Fibroblast of skin of abdomen (primary cell): ENCODE measurements around the gene NEDD9.

ENCODE experiments used
- DNase-seq: peaks from one replicate; pipeline ENCODE4 v3.0.0-alpha.2; 2013

Gene NEDD9

GRCh38 chr6:11198663-11199603, 33.5 kb downstream of the NEDD9 start:
- no peak for DNase-seq

GRCh38 chr6:11197850-11198249, 34.6 kb downstream of the NEDD9 start:
- no peak for DNase-seq

DNA sequence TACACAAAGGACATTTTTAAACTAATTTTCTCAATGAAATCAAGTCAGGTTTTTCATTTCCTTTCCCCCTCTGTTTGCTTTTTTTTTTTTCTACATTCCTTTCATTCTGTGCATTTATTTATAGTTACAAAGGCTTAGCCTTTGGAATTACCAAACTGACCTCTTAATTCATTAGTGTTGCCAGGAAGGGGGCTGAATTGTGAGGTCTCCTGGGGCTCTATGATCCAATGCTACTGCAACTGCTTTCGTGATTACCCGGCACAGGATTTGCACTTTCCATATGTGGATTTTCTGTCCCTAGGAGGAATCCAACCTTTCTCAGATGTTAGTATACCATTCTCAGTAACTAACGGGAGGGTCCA, 35.3 kb downstream of the NEDD9 start:
- peak; percentile 96 for DNase-seq

DNA sequence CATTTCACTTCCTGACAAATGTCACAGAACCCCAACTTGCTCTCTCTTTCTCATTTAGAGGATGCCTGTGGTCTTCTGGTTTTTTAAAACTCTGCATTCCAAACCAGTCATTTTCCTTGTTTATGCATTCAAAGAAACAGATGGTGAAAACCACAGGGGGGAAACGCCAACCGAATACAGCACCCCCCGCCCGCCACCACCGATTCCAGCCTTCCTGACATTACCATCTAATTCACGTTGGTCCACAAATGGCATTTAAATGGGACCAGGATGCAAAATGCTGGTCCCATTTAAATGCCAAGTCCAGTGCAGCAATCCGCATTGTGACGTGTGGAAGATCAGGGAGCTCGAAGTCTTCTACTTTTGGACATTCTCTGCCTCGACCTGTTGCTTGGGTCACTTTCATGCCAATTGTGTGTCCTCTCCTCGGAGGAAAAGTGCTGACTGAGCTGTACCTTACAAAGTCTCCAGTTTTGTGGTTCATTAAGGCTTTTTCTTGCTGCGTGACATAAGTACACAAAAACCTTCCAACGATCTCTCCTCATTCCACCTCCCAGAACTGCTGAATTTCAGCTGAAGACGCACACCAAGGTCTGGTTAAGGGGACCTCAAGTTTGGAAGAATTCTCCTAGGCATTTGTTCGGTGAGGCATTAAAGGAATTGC, 35.8 kb downstream of the NEDD9 start:
- DNase-seq: peak; percentile 96

- peak; percentile 90 for DNase-seq
Observed at GRCh38 chr6:11194356-11195218, 37.9 kb downstream of the NEDD9 start.

GRCh38 chr6:11193434-11193833, 39.0 kb downstream of the NEDD9 start:
- DNase-seq: no peak

GRCh38 chr6:11192167-11192566, 40.3 kb downstream of the NEDD9 start:
- DNase-seq: no peak

- DNase-seq: no peak
Observed at GRCh38 chr6:11190625-11191245, 41.7 kb downstream of the NEDD9 start.

- DNase-seq: no peak
Observed at GRCh38 chr6:11189865-11190624, 42.4 kb downstream of the NEDD9 start.

DNA sequence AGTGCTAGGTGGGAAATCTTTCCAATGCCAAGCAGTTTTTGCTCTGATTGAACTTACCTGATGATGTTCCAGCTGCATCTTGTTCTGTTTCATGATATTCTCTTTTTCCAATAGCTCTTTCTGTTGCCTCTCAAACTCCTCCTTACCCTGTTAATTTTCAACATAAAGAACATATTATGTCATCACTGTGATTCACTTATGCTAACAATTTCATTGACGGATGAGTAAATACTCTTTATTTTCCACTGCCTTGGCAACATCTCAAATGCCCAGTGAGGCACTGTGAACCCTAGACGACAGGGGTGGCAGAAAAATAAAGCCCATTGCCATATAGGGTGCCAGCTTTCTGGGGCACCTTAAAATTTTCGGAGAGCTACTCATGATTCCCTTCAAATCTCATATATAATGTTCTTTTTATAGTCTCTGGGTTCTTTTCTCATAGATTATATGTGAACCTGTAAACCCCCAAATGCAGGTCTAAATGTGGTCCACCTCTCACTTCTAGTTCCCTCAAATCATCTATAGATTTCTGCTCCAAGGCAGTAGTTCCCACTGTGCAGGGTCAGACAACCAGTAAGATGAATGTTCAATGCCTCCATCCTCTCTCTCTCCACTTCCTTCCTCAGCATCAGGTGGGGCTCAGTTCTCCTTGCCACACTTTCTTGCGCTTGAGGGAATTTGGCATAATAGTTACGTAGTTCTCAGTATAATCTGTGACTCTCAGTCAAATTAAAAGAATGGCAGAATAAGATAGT, 44.1 kb downstream of the NEDD9 start:
- DNase-seq: peak; percentile 22

DNA sequence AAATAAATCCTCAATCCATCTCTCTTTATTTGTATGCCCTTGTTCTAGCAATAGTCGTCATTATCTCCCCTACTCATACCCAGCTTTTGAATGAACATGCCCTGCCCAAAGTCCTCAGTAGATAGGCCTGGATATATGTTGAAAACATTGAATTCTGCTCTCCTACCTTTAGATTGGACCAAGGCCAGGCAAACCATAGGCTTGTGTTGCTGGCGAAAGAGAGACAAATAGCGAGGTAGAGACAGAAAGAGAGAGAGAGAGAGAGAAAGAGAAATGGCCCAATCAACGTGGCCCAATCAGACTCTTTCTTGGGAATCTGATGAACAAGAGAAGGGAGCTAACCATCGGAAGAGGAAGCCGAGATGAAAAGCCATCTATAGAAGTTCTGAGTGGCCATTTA, 45.2 kb downstream of the NEDD9 start:
- no peak for DNase-seq

DNA sequence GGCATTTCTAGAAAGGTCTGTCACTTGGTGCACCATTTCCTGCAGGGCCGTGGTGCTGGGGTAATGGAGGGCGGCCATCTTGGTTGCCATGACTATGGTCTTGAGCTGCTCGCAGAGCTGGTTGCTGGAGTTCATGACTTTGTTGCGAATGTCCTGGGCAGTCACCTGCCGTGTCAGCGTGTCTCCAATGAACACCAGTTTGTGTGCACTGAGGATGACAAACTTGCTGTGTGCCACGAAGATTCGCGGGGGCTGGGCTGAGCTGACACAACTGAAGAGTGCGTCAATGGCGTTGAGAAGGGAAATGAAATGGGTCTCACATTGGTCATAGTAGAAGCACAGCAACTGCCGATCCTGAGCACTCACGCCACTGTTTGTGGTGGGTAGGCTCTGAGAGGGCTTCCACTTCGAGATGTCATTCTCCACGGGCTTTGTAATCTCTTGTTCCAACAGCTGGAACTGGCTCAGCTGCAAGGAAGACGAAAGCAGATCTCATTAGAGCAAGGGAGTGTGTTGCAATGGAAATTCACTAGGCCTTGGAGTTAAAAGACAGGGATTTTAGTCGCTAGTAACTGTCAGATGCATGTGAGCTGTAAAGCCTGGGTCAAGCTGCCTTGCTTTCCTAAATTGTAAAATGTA, 47.1 kb downstream of the NEDD9 start:
- no peak for DNase-seq

DNA sequence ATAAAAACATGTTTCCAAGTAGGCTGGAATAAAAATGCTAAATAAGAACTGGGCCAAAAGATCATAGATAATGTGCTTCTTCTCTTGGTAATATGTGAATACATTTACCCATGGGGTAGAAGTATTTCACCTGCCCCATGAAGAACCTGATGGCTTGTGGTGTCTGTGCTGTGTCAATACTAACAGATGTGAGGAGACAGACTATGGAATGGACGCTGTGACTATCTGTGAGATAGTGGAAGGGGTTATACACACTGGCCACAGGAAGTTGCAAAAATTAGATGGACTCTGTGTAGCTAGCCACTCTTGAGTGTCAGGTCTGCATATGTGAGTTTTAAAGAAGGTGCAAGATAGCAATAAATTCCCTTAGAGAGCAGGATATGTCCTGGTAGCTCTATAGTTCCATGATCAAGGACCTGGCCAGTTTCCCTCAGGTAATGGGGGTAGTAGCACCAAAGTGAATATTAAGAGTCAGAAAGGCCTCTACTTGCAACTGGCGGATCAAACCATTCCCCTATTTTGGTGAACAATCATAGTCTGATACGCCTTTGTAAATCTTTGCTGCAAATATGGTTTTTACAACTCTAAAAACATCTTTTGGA, 48.6 kb downstream of the NEDD9 start:
- no peak for DNase-seq

DNA sequence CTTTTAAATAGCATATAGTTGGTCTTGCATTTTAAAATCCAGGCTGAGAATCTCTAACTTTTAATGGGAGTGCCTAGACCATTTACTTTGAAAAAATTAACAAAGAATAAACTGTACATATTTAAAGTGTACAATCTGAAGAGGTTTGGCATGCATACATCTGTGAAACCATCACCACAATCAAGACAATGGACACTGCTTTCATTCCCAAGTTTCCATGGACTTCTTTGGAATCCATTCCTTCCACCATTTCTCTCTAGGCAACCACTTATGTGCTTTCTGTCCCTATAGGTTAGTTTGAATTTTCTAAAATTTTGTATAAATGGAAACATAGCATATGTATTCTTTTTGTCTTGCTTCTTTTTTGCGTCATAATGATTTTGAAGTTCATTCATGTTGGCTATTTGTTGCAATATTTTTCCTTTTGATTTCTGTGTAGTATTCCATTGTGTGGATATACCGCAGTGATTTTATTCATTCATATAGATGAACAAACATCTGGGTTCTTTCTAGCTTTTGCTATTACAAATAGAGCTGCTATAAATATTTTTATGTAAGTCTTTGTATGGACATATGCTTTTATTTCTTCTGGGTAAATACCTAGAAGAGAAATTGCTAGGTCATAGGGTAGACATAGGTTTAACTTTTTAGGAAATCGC, 50.9 kb downstream of the NEDD9 start:
- DNase-seq: no peak

GRCh38 chr6:11179419-11180202, 52.9 kb downstream of the NEDD9 start:
- peak; percentile 61 for DNase-seq

- DNase-seq: no peak
Observed at GRCh38 chr6:11179088-11179418, 53.4 kb downstream of the NEDD9 start.

GRCh38 chr6:11177271-11177670, 55.2 kb downstream of the NEDD9 start:
- DNase-seq: no peak

DNA sequence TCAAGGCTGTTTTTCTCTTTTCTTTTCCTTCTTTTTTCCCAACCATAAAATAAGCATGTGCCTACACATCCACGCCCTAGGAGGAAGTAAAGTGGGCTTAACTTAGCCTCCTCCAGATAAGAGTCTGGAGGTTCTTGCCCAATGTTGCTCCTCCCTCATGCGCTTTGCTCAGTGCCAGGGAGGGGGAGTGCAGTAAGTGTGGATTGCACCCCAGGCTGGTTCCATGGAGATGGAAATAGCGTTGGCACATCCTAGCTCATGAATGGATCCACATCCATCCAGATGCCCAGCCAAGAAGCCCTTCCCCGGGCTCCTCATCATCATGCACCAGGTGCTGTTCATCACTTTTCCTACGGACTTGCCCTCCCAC, 58.2 kb downstream of the NEDD9 start:
- DNase-seq: no peak
